NCI-H2227 (cell line): ENCODE data around the gene OR2A2.
A peak's percentile ranks its signal among the peaks of the same experiment; 100 is the strongest.
"Not testable (repeated sequence)": the region's sequence is repeated elsewhere in the genome, so short reads cannot be mapped to it uniquely, and the experiment has no call there.

Experiments
- DNase-seq: peaks from one replicate; lab custom pipeline; 2025; ENCODE audit not compliant: unreplicated experiment; lab: John Stamatoyannopoulos, UW

OR2A2 gene, protein sequence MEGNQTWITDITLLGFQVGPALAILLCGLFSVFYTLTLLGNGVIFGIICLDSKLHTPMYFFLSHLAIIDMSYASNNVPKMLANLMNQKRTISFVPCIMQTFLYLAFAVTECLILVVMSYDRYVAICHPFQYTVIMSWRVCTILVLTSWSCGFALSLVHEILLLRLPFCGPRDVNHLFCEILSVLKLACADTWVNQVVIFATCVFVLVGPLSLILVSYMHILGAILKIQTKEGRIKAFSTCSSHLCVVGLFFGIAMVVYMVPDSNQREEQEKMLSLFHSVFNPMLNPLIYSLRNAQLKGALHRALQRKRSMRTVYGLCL

GRCh38 chr7:144109283-144109682 lies at the start of gene OR2A2:
Gene OR2A2 (plus strand): TSS chr7:144109583. CDS start chr7:144109583, 0 bp downstream.
- no peak for DNase-seq

DNA sequence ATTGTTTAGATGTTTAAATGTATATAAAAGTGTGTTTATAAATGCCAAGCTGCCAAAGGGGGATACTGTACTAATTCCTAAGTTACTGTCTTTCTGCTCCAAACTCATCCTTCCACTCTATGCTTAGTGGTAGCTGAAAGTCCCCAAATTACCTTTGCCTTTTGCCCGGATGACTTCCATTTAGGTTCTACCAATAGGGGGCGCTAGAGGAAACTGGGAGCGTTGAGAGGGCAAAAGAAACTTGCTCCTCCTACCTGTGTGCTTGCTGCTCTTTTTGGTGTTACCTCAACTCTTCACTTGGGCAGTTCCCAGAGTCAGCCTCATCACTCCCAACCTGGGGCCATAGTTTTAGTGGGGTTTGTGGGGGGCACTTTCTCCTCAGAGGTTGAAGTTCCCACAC lies 45.7 kb upstream of the OR2A2 start:
- no peak for DNase-seq

- DNase-seq, result no peak
Measured at GRCh38 chr7:144069511-144069910, 39.9 kb upstream of the OR2A2 start, which contains the start of gene OR2A25. Gene OR2A25 (plus strand): TSS chr7:144069811. CDS start chr7:144074220, 4,409 bp downstream.

DNA sequence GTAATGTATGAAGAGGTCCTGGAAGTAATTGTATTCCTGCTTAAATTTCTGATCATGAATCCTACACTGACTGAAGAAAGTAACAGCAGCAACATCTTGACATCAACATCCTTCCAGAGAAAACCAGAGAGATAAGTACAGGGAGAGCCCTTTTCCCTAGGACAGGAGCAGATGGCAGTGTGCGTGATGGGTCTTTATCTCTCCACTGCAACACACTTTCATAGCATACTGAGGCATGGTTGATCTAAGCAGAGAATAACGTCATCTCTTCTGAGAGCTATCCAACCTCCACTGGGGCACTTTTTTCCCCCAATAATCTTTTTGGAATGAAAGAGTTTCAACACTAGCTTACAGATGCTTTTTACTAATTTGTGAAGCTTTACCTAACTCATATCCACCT lies 39.4 kb upstream of the OR2A2 start:
- DNase-seq, result no peak

DNA sequence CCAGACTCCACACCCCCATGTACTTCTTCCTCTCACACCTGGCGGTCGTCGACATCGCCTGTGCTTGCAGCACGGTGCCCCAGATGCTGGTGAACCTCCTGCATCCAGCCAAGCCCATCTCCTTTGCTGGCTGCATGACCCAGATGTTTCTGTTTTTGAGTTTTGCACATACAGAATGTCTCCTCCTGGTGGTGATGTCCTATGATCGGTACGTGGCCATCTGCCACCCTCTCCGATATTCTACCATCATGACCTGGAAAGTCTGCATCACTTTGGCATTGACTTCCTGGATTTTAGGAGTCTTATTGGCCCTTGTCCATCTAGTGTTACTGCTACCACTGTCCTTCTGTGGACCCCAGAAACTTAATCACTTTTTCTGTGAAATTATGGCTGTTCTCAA lies 35.0 kb upstream of the OR2A2 start:
- DNase-seq, result no peak

DNA sequence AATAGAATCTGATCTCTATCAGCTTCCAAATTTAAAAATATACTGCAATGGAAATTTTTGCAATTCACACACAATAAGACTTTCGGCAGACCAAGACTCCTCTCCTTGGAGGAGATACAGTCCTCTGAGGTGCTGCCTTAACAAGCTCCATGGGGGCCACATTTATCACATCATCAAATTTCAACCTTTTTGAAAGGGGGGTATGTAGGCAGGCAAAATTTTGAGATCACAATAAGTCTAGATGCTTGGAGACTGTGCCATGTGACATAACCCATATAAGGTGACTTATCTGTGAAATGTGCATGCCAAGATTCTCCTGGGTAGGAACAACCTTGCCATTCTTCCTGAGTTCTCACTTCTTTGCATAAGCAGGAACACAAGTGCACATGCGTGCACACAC lies 23.4 kb upstream of the OR2A2 start, which contains the start of gene OR2A12:
TSS of gene OR2A12 (plus strand) at position 301 of the 400 bp plus-strand sequence. CDS start 8,830 bp downstream, outside the sequence.
- DNase-seq, result no peak

DNA sequence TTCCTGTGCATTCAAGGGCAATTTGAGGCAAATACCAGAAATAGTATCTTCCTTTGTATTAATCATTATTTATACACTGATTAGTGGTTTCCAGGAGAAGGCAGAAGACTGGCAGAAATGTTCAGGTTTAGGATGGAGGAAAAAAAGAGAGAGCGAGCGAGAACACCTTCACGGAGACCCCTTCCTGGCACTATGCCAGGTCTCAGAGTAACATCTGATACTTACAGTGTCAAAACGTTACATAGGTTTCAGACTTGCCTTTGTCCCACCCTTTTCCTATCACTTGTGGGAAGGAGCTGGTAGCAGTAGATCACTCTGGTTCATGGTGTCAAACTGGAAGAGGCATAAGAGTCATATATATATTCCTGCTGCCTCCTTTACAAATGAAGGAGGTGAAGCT lies 22.7 kb upstream of the OR2A2 start:
- no peak for DNase-seq

DNA sequence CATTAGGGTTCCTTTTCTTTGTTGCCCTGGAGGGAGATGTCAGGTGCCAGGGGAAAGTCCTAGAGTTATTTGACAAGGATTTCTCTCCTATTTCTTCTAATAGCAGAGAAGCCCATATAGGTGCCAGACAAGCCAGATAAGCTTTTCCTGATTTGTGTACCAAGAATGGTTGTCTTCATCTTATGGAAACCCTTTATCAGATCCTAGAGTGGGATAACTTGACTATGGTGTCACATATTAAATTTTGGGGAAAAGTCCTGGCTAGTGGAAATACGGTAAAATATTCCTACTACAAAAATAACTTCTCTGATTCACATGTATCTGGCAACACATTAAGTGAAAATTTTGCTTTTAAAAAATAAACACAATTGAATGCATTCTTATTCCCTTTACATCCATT lies 22.2 kb upstream of the OR2A2 start:
- DNase-seq, result no peak

- no peak for DNase-seq
Measured at GRCh38 chr7:144090667-144091066, 18.7 kb upstream of the OR2A2 start.

DNA sequence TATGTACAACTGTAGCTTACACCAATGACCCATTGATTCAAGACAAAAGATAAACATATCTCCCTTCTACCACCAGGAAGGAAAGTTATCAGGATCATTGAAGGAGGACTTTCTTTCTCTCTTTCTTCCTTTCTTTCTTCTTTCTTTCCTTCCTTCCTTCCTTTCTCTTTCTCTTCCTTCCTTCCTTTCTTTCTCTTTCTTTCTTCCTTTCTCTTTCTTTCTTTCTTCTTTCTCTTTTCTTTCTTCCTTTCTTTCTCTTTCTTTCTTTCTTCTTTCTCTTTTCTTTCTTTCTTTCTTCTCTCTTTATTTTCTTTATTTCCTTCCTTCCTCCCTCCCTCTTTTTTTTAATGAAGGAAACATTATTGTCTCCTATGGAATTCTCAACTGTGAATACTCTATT lies 10.6 kb upstream of the OR2A2 start:
- no peak for DNase-seq

GRCh38 chr7:144100607-144101006 lies 8.8 kb upstream of the OR2A2 start:
- DNase-seq, result no peak

DNA sequence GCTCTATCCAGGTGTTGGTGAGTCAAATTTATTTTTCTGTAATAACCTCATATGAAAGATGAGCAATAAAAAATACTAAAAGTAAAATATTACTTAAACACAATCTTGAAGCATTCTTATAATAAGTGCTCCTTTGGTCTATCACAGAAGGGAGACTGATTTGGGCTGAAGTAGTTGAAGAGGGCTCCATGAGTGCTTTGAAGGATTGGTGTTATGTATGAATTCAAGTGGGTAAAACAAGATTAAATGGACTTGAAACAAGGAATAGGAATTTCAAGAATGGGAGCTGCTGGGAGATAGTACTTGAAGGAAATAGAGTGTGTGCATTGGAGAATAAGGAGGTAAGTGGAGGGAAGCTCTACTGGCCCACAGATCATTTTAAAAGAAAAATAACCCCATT lies 7.3 kb upstream of the OR2A2 start:
- DNase-seq, result no peak

GRCh38 chr7:144105211-144105610 lies 4.2 kb upstream of the OR2A2 start:
- no peak for DNase-seq

- DNase-seq, result no peak
Measured at GRCh38 chr7:144110272-144110671, 889 bp downstream of the OR2A2 start.

DNA sequence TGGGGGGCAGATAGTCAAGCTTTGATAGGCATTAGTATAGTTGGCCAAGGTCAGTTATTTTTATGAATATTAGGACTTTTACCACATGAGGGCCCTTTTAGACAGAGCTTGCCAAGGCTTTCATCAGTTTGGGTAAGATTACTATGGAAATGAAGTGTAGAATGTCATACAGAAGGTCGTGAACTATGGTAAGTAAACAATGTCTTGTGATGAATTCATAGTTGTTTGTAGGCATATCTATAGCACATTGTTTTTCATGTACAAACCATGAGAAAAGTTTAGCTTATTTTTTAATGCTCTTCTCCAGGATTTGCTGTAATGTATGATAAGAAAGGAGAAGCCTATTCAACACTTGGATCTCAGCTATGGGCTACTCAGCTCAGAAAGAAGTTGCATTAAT lies 4.3 kb downstream of the OR2A2 start:
- no peak for DNase-seq

DNA sequence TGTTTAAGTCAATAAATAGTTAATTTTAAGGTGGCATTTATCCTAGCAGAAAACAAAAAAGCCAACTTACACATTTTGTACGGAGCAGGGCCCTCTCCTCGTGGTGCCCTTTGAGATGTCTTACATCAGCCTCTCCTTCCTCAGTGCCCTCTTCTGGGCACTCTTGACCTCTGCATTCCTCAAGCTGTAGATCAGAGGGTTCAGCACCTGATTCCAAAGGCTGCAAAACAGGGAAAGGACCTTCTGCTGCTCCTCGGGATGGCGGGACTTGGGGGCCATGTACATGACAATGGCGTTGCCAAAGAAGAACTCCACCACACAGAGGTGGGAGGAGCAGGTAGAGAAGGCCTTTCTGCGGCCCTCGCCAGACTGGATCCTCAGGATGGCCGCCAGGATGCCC lies 9.0 kb downstream of the OR2A2 start:
- no peak for DNase-seq

GRCh38 chr7:144122876-144123275 lies 13.5 kb downstream of the OR2A2 start, which contains the start of gene OR2A14:
Gene OR2A14 (plus strand): TSS chr7:144123176. CDS start chr7:144129113, 5,937 bp downstream.
- no peak for DNase-seq

- DNase-seq, result peak; percentile 3
Measured at GRCh38 chr7:144127714-144128334, 18.4 kb downstream of the OR2A2 start.

- not testable (repeated sequence) for DNase-seq
Measured at GRCh38 chr7:144129601-144130000, 20.2 kb downstream of the OR2A2 start.

DNA sequence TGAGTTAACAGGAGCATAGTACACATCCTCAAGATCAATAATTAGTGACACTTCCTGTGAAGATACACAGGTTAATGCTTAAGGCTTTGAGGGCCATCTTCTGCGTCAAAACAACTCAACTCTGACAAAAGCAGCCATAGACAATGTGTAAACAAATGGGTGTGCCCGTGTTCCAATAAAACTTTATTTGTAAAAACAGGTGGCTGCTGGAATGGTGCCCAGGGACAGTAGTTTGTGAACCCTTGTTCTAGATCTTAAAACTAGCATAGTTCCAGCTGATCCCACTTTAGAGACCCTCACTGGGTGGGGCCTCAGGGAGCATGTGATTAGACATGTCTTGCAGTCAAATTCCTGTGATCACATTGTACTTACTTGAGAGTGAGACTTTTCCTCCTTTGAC lies 21.3 kb downstream of the OR2A2 start:
- no peak for DNase-seq

DNA sequence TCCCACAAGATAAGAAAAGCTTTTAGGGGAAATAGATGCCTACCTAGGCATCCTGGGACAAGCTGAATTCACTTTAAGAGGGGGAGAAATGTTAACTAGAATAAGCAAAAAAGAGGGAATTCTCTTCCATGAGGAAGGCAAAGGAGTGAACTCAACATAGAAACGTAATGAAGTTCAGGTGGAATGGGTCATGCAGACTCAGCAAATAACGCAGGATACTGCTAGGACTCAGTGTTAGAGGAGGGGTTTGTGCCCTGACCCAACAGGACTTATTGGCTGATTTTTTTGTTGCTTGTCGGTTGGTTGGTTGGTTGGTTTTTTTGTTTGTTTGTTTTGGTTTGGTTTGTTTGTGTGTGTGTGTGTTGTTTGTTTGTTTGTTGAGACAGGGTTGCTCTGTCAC lies 22.9 kb downstream of the OR2A2 start:
- DNase-seq, result no peak

GRCh38 chr7:144133307-144133706 lies 23.9 kb downstream of the OR2A2 start:
- DNase-seq, result no peak
